Astrocyte (in vitro differentiated cells and primary cell): Measurements from ENCODE around the gene TTC27.

Experiments
- CTCF ChIP-seq: IDR thresholded peaks from 2 replicates; pipeline ENCODE4 v1.5.1; 2011; ENCODE audit warnings: low read depth, mild to moderate bottlenecking, inconsistent platforms, low read length, moderate library complexity; ENCODE audit not compliant: insufficient read depth
- EZH2 ChIP-seq: IDR thresholded peaks from 2 replicates; pipeline ENCODE4 v1.6.1; 2012; ENCODE audit warnings: mild to moderate bottlenecking, low read length, inconsistent platforms; ENCODE audit not compliant: insufficient read depth

- TF ChIP-seq CTCF, result no peak
- TF ChIP-seq EZH2, result no peak
Observed at GRCh38 chr2:32777714-32778113, 149.9 kb downstream of the TTC27 start.
